H9 (cell line): ENCODE results near the gene SVEP1. TPM values are rescaled to one million over a fixed set of nuclear protein-coding genes. Genes with fewer than 3 reads are reported as not detected.

Source experiments
- DNase-seq: peaks from one replicate; pipeline ENCODE4 v3.0.0-alpha.2; 2017
- H2AFZ ChIP-seq: one replicate; pipeline ENCODE4 v1.6.1; 2013; ENCODE audit warnings: mild to moderate bottlenecking, low read length, control low read depth, moderate library complexity
- H2AK5ac ChIP-seq: 2 replicates; pipeline ENCODE4 v1.6.1; 2013; ENCODE audit warnings: low read length, control low read depth, mixed read lengths; ENCODE audit not compliant: insufficient read length
- H2BK120ac ChIP-seq: one replicate; pipeline ENCODE4 v1.6.1; 2013; ENCODE audit warnings: low read depth, mild to moderate bottlenecking, low read length, control low read depth, inconsistent platforms; ENCODE audit not compliant: poor library complexity, severe bottlenecking
- H2BK12ac ChIP-seq: 2 replicates; pipeline ENCODE4 v1.6.1; 2013; ENCODE audit warnings: low read length, control low read depth, mixed read lengths, low read depth; ENCODE audit not compliant: insufficient read length
- H2BK15ac ChIP-seq: 2 replicates; pipeline ENCODE4 v1.6.1; 2013; ENCODE audit warnings: low read depth, low read length, control low read depth
- H2BK20ac ChIP-seq: one replicate; pipeline ENCODE4 v1.6.1; 2013; ENCODE audit warnings: low read depth, mild to moderate bottlenecking, low read length, control low read depth, inconsistent platforms; ENCODE audit not compliant: poor library complexity, severe bottlenecking
- H2BK5ac ChIP-seq: 2 replicates; pipeline ENCODE4 v1.6.1; 2013; ENCODE audit warnings: low read length, control low read depth, mixed read lengths; ENCODE audit not compliant: insufficient read length
- H3K14ac ChIP-seq: 2 replicates; pipeline ENCODE4 v1.6.1; 2013; ENCODE audit warnings: low read length, control low read depth; ENCODE audit not compliant: insufficient read depth
- H3K18ac ChIP-seq: 2 replicates; pipeline ENCODE4 v1.6.1; 2013; ENCODE audit warnings: low read depth, mild to moderate bottlenecking, mixed read lengths, low read length, control low read depth; ENCODE audit not compliant: insufficient read length
- H3K23ac ChIP-seq: 2 replicates; pipeline ENCODE4 v1.6.1; 2013; ENCODE audit warnings: low read length, control low read depth, mixed read lengths, low read depth; ENCODE audit not compliant: insufficient read length
- H3K23me2 ChIP-seq: 2 replicates; pipeline ENCODE4 v1.6.1; 2013; ENCODE audit warnings: low read depth, mild to moderate bottlenecking, mixed read lengths, low read length, control low read depth; ENCODE audit not compliant: insufficient read length, poor library complexity, severe bottlenecking
- H3K27ac ChIP-seq: 2 replicates; pipeline ENCODE4 v1.5.1; 2013; ENCODE audit warnings: low read length, control low read depth, mixed read lengths, low read depth; ENCODE audit not compliant: insufficient read length
- H3K27me3 ChIP-seq: 2 replicates; pipeline ENCODE4 v1.6.1; 2013; ENCODE audit warnings: low read length, control low read depth, inconsistent platforms; ENCODE audit not compliant: insufficient read depth
- H3K4ac ChIP-seq: 2 replicates; pipeline ENCODE4 v1.6.1; 2013; ENCODE audit warnings: low read depth, mild to moderate bottlenecking, control low read depth, inconsistent platforms, low read length, moderate library complexity
- H3K4me1 ChIP-seq: 2 replicates; pipeline ENCODE4 v1.6.1; 2013; ENCODE audit warnings: low read length, control low read depth, inconsistent platforms; ENCODE audit not compliant: insufficient read depth
- H3K4me2 ChIP-seq: 2 replicates; pipeline ENCODE4 v1.6.1; 2013; ENCODE audit warnings: low read length, control low read depth, mixed read lengths; ENCODE audit not compliant: insufficient read length, insufficient read depth
- H3K56ac ChIP-seq: 2 replicates; pipeline ENCODE4 v1.6.1; 2013; ENCODE audit warnings: low read depth, mild to moderate bottlenecking, mixed read lengths, low read length, control low read depth; ENCODE audit not compliant: insufficient read length
- H3K79me1 ChIP-seq: 2 replicates; pipeline ENCODE4 v1.6.1; 2013; ENCODE audit warnings: low read depth, mild to moderate bottlenecking, moderate library complexity, low read length, control low read depth, inconsistent platforms; ENCODE audit not compliant: insufficient read depth, poor library complexity, severe bottlenecking
- H3K79me2 ChIP-seq: 2 replicates; pipeline ENCODE4 v1.6.1; 2013; ENCODE audit warnings: low read length, control low read depth, inconsistent platforms; ENCODE audit not compliant: insufficient read depth
- H3K9ac ChIP-seq: 2 replicates; pipeline ENCODE4 v1.6.1; 2013; ENCODE audit warnings: low read length, control low read depth, mixed read lengths; ENCODE audit not compliant: insufficient read length; ENCODE audit errors: extremely low read depth
- H3K9me3 ChIP-seq: one replicate; pipeline ENCODE4 v1.6.1; 2013; ENCODE audit warnings: low read depth, low read length, inconsistent platforms; ENCODE audit not compliant: control insufficient read depth
- H3T11ph ChIP-seq: one replicate; pipeline ENCODE4 v1.6.1; 2013; ENCODE audit warnings: mild to moderate bottlenecking, low read length, control low read depth, inconsistent platforms
- H4K20me1 ChIP-seq: one replicate; pipeline ENCODE4 v1.6.1; 2013; ENCODE audit not compliant: control insufficient read depth, insufficient read length, insufficient read depth
- H4K5ac ChIP-seq: 2 replicates; pipeline ENCODE4 v1.6.1; 2013; ENCODE audit warnings: low read depth, mild to moderate bottlenecking, mixed read lengths, low read length, control low read depth; ENCODE audit not compliant: insufficient read length
- H4K8ac ChIP-seq: replicated peaks from 2 replicates; pipeline ENCODE4 v1.6.1; 2013; ENCODE audit warnings: low read length, control low read depth, mixed read lengths, low read depth; ENCODE audit not compliant: insufficient read length
- H4K91ac ChIP-seq: 2 replicates; pipeline ENCODE4 v1.6.1; 2013; ENCODE audit warnings: low read depth, mild to moderate bottlenecking, moderate library complexity, mixed read lengths, low read length, control low read depth; ENCODE audit not compliant: insufficient read length
- H3K27ac Mint-ChIP-seq, 3 experiments: 2 replicates in 2 of 3; 3 replicates in 1 of 3; pipeline ENCODE4 v1.8.0; 2020 to 2021; ENCODE audit warnings: mixed read lengths in 3 of 3, mild to moderate bottlenecking in 1 of 3, moderate library complexity in 1 of 3
- H3K27me3 Mint-ChIP-seq: 2 replicates; pipeline ENCODE4 v1.8.0; 2021; ENCODE audit warnings: low read depth, mild to moderate bottlenecking, moderate library complexity, mixed read lengths
- H3K36me3 Mint-ChIP-seq, 3 experiments: 2 replicates in 2 of 3; 3 replicates in 1 of 3; pipeline ENCODE4 v1.8.0; 2020 to 2021; ENCODE audit warnings: low read depth in 3 of 3, mixed read lengths in 3 of 3; ENCODE audit not compliant: insufficient read depth in 1 of 3
- H3K4me1 Mint-ChIP-seq, 2 experiments: 2 replicates each; pipeline ENCODE4 v1.8.0; 2020; ENCODE audit warnings: mixed read lengths in 2 of 2
- H3K4me3 Mint-ChIP-seq, 2 experiments: 2 replicates in 1 of 2; 3 replicates in 1 of 2; pipeline ENCODE4 v1.8.0; 2020 to 2021; ENCODE audit warnings: mild to moderate bottlenecking in 2 of 2, mixed read lengths in 2 of 2, moderate library complexity in 1 of 2
- H3K9me3 Mint-ChIP-seq, 2 experiments: 2 replicates in 1 of 2; 3 replicates in 1 of 2; pipeline ENCODE4 v1.8.0; 2020; ENCODE audit warnings: mild to moderate bottlenecking in 2 of 2, mixed read lengths in 2 of 2, moderate library complexity in 1 of 2
- WGBS: extraction: QIAGEN DNeasy Blood & Tissue Kit; methylation state at CpG from one replicate; pipeline ENCODE4 v1.1.7; 2013; ENCODE audit warnings: missing lambda C conversion rate, low lambda C conversion rate, mixed read lengths; ENCODE audit not compliant: insufficient read length; ENCODE audit errors: extremely low coverage; 5-methylcytosine and 5-hydroxymethylcytosine counted together
- total RNA-seq: library from RNA; stranded (reverse); gene quantifications from 2 replicates; pipeline ENCODE4 v1.2.1, GENCODE V29; 2021
- TF ChIP-seq, protein P1 (sequence below): fragments of 200-600 bp; sonication (generic); conservative IDR thresholded peaks from 3 replicates; pipeline ENCODE4 v1.8.0; 2021; ENCODE audit warnings: antibody characterized with exemption, mild to moderate bottlenecking

Gene SVEP1
- total RNA-seq, 1 experiment from 2014 or later, result 0.17 TPM

DNA sequence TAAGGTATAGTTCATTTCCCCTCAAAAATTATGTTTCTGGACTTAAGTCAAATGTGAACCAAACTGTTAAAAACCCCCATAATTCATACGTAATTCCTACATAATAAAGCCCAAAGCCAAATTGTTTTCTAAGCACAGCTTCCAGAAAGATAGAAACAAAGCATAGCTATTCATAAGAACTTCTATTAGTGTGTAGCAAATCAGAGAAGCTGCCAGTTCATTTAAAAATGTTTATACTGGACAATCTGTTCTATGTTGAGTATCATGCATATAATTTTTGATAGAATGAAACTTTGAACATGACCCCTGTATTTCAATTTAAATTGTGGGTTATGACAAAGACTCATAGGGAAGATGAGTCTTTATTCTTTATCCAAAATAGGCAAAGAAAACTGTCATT is 122.9 kb downstream of the SVEP1 start:
- Mint-ChIP-seq H3K4me1 (no peaks in the 10 kb centered on the region), H3K27me3 (no peaks in the 10 kb centered on the region), H3K9me3 (no peaks in the 10 kb centered on the region), H3K36me3 (no peaks in the 10 kb centered on the region), H3K27ac (no peak overlapping the region), H3K4me3 (no peak overlapping the region)
- Histone ChIP-seq H3K4ac (no peak overlapping the region), H2BK20ac (no peak overlapping the region), H3K79me2 (no peaks in the 10 kb centered on the region), H3K4me1 (no peaks in the 10 kb centered on the region), H3K14ac (no peak overlapping the region), H3K4me2 (no peak overlapping the region), H2BK15ac (no peak overlapping the region), H3K27me3 (no peaks in the 10 kb centered on the region), H3K9ac (no peak overlapping the region), H3K27ac (no peak overlapping the region), H4K20me1 (no peaks in the 10 kb centered on the region), H4K8ac (no peak overlapping the region), H3K9me3 (no peaks in the 10 kb centered on the region), H2AK5ac (no peak overlapping the region), H3K23ac (no peak overlapping the region), H3K79me1 (no peaks in the 10 kb centered on the region), H4K5ac (no peak overlapping the region), H3K18ac (no peak overlapping the region), H2BK12ac (no peak overlapping the region), H2BK120ac (no peak overlapping the region), H3K23me2 (no peaks in the 10 kb centered on the region), H2AFZ (no peak overlapping the region), H2BK5ac (no peak overlapping the region), H3K56ac (no peak overlapping the region), H3T11ph (no peak overlapping the region), H4K91ac (no peak overlapping the region)
- TF ChIP-seq, protein P1, sequence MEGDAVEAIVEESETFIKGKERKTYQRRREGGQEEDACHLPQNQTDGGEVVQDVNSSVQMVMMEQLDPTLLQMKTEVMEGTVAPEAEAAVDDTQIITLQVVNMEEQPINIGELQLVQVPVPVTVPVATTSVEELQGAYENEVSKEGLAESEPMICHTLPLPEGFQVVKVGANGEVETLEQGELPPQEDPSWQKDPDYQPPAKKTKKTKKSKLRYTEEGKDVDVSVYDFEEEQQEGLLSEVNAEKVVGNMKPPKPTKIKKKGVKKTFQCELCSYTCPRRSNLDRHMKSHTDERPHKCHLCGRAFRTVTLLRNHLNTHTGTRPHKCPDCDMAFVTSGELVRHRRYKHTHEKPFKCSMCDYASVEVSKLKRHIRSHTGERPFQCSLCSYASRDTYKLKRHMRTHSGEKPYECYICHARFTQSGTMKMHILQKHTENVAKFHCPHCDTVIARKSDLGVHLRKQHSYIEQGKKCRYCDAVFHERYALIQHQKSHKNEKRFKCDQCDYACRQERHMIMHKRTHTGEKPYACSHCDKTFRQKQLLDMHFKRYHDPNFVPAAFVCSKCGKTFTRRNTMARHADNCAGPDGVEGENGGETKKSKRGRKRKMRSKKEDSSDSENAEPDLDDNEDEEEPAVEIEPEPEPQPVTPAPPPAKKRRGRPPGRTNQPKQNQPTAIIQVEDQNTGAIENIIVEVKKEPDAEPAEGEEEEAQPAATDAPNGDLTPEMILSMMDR, result no peak
- WGBS, result no CpG with 5 or more reads among the region's 1 CpG
- DNase-seq, result no peak
